HepG2 (cell line): Measurements from ENCODE around the gene XDH. TPM values are rescaled to one million over a fixed set of nuclear protein-coding genes. Genes with fewer than 3 reads are reported as not detected.

Source experiments
- CCAR2 ChIP-seq: fragments of 200-400 bp; formaldehyde crosslinking; optimal IDR thresholded peaks from 2 replicates; pipeline ENCODE3; 2018; ENCODE audit warnings: low read depth, mild to moderate bottlenecking, low read length, moderate library complexity
- DMAP1 ChIP-seq: IDR thresholded peaks from 2 replicates; pipeline ENCODE4 v1.6.1; 2016
- ETV5 ChIP-seq: IDR thresholded peaks from 2 replicates; pipeline ENCODE4 v1.6.1; 2018; ENCODE audit warnings: missing biosample characterization, missing genetic modification reagents, inconsistent platforms, borderline replicate concordance
- MIER3 ChIP-seq: IDR thresholded peaks from 2 replicates; pipeline ENCODE4 v1.6.1; 2016; ENCODE audit warnings: missing compliant biosample characterization, borderline replicate concordance
- ZNF18 ChIP-seq: sonication (generic); formaldehyde crosslinking; IDR thresholded peaks from 2 replicates; pipeline ENCODE4 v1.8.0; 2022; ENCODE audit warnings: mild to moderate bottlenecking, missing genetic modification reagents; ENCODE audit not compliant: insufficient replicate concordance
- ZNF558 ChIP-seq: sonication (generic); formaldehyde crosslinking; IDR thresholded peaks from 2 replicates; pipeline ENCODE4 v1.9.0; 2022; ENCODE audit warnings: mild to moderate bottlenecking, missing genetic modification reagents, borderline replicate concordance
- polyA plus RNA-seq, 8 experiments: library from polyadenylated mRNA; depleted of rRNA in 3 of 8; stranded (reverse) in 7 of 8; unstranded in 1 of 8; fragments of >200 nt; fragmentation: Illumina TruSeq in 4 of 8; extraction: Trizol in 4 of 8; gene quantifications; 2 replicates each; pipeline versions ENCODE4 v1.2.1 to v1.2.3, GENCODE V29; 2011 to 2016; ENCODE audit warnings: low read depth in 4 of 8, missing spikeins in 1 of 8, mixed read lengths in 1 of 8; ENCODE audit not compliant: insufficient read depth in 1 of 8
- total RNA-seq, 5 experiments: library from RNA; depleted of rRNA; stranded (reverse); fragments of >200 nt; fragmentation: Illumina TruSeq; extraction: Trizol; gene quantifications; 2 replicates each; pipeline ENCODE4 v1.2.3, GENCODE V29; 2016; ENCODE audit warnings: low read depth in 1 of 5
- TF ChIP-seq, protein P1 (sequence below), 2 experiments: fragments of 450-650 bp in 1 of 2; sonication (generic) in 1 of 2; formaldehyde crosslinking in 1 of 2; IDR thresholded peaks; 2 replicates each; pipeline versions ENCODE4 v1.6.1 to v1.8.0; 2016 to 2022; ENCODE audit warnings: antibody characterized with exemption in 1 of 2, mild to moderate bottlenecking in 1 of 2, missing genetic modification reagents in 1 of 2

Gene XDH
- total and polyA plus RNA-seq, 2 of the 13 experiments (the other 11 are each of a cell fraction or from before 2014, with no cell fraction given) = not detected

GRCh38 chr2:31401580-31401979, 13.0 kb downstream of the XDH start (continued):
- TF ChIP-seq, protein P1, sequence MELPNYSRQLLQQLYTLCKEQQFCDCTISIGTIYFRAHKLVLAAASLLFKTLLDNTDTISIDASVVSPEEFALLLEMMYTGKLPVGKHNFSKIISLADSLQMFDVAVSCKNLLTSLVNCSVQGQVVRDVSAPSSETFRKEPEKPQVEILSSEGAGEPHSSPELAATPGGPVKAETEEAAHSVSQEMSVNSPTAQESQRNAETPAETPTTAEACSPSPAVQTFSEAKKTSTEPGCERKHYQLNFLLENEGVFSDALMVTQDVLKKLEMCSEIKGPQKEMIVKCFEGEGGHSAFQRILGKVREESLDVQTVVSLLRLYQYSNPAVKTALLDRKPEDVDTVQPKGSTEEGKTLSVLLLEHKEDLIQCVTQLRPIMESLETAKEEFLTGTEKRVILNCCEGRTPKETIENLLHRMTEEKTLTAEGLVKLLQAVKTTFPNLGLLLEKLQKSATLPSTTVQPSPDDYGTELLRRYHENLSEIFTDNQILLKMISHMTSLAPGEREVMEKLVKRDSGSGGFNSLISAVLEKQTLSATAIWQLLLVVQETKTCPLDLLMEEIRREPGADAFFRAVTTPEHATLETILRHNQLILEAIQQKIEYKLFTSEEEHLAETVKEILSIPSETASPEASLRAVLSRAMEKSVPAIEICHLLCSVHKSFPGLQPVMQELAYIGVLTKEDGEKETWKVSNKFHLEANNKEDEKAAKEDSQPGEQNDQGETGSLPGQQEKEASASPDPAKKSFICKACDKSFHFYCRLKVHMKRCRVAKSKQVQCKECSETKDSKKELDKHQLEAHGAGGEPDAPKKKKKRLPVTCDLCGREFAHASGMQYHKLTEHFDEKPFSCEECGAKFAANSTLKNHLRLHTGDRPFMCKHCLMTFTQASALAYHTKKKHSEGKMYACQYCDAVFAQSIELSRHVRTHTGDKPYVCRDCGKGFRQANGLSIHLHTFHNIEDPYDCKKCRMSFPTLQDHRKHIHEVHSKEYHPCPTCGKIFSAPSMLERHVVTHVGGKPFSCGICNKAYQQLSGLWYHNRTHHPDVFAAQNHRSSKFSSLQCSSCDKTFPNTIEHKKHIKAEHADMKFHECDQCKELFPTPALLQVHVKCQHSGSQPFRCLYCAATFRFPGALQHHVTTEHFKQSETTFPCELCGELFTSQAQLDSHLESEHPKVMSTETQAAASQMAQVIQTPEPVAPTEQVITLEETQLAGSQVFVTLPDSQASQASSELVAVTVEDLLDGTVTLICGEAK (IDR thresholded peaks at IDR 0.05) = no peak
- TF ChIP-seq, protein P1 (CRISPR knock-in tag; IDR thresholded peaks at IDR 0.05) = no peak
- TF ChIP-seq CCAR2 = no peak
- TF ChIP-seq MIER3 (CRISPR knock-in tag) = no peak
- no peak for TF ChIP-seq ZNF18 (CRISPR knock-in tag)
- TF ChIP-seq ZNF558 = no peak
- TF ChIP-seq ETV5 (CRISPR knock-in tag) = no peak
- no peak for TF ChIP-seq DMAP1 (CRISPR knock-in tag)
- TF ChIP-seq, all 625 proteins: peak for 0
